GM21717 (cell line): ENCODE measurements around the gene PPP2R5E.
"Not testable (repeated sequence)": the region's sequence is repeated elsewhere in the genome, so short reads cannot be mapped to it uniquely, and the experiment has no call there.

Experiments used
- ATAC-seq: cut with Tn5 transposase; IDR thresholded peaks from one replicate; pipeline ENCODE4 v1.9.1; 2021; ENCODE audit warnings: mild to moderate bottlenecking, moderate library complexity; ENCODE audit not compliant: unreplicated experiment

PPP2R5E gene

DNA sequence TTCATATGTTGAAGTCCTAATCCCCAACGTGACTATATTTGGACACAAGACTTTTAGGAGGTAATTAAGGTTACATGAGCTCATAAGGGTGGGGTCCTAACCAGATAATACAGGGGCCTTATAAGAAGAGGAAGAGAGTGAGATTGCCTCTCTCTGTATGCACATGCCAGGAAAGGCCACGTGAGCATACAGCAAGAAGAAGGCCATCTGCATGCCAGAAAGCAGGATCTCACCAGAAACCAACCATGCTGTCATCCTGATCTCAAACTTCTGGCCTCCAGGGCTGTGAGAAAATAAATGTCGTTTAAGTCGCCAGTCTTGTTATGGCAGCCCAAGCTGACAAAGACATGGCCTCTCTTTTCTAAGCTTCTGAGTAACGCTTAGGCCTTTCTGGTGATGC is 155.5 kb downstream of the PPP2R5E start:
- ATAC-seq: no peak

GRCh38 chr14:63383776-63384367 is 159.3 kb downstream of the PPP2R5E start:
- ATAC-seq: no peak

GRCh38 chr14:63378444-63378843 is 164.7 kb downstream of the PPP2R5E start:
- ATAC-seq: no peak

DNA sequence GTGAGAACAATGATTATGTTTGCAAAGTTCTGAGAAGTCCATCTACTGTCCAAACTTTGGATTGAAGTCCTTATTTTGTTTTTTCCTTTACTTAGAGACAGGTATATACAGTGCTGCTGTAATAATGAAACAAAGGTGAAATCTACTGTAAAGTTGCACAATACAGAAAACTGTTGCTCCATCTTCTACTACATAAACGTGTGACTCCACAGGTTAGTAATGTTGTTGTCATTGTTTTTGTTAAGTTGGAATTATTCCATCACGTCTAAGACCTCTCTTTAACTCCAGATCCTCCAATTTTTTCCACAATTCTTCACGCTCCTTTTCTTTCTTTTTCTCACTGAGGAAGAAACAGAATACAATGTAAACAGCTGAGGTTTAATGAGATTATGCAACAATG is 167.4 kb downstream of the PPP2R5E start:
- ATAC-seq: no peak

GRCh38 chr14:63371613-63372012 is 171.6 kb downstream of the PPP2R5E start:
- ATAC-seq: not testable (repeated sequence)

- no peak for ATAC-seq
Observed at GRCh38 chr14:63371033-63371432, 172.1 kb downstream of the PPP2R5E start.

DNA sequence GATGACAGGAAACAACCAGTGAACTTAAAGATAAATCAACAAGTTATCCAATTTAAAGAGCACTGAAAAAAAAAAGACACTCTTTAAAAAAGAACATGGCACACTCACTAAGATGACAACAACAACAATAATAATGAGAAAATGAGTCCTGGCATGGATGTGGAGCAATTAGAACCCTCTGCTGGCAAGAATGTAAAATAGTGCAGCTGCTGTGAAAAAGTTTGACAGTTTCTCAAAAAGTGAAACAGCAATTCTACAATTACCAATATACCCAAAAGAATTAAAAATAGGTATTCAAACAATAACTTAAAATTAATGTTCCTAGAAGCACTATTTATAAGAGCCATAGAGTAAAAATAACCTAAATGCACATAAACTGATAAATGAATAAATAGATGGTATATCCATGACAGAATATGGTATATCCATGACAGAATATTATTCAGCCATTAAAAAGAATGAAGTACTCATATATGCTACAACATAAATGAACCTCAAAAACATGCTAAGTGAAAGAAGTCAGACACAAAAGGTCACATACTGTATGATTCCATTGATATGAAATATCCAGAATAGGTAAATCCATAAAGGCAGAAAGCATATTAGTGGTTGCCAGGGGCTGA is 175.3 kb downstream of the PPP2R5E start:
- no peak for ATAC-seq

- ATAC-seq: no peak
Observed at GRCh38 chr14:63362389-63362819, 180.8 kb downstream of the PPP2R5E start.

- no peak for ATAC-seq
Observed at GRCh38 chr14:63361790-63362189, 181.4 kb downstream of the PPP2R5E start.

DNA sequence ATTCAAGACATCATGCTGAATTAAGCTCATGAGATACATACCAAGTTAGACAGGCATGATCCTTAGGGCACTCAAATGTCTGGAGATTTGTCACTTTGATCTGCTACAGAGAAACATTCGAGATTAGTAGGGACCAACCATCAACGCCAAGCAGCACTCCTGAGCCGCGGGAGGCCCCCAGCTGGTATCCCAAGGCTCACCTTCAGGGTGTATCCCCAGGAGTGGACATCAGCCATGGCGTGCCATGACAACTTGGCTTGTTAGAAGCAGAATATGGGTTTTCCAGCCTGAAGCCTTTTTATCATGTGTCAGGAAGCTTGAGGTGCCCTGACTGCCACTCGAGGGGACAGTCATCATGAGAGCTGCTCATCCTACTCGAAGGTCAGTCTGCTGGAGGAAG is 185.3 kb downstream of the PPP2R5E start:
- ATAC-seq: no peak

- ATAC-seq: no peak
Observed at GRCh38 chr14:63345826-63346225, 197.4 kb downstream of the PPP2R5E start.

DNA sequence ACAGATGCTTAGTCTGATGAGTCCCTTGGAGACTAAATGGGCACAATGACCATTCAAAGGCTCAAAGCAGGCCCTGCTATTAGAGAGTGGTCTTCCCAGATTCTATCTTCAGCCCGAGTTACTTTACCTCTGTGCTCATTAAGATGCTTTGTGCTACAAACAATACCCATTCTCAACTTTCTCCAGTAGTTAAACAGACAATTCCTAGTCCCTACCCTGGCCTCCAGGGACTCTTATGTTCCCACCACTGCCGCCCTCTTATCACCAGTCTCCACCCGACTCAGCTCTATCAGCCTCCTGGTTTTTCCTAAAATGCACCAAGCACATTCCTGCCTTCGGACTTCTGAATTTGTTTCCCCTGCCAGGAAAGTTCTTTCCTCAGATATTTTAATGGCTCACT is 198.8 kb downstream of the PPP2R5E start:
- ATAC-seq: no peak

- no peak for ATAC-seq
Observed at GRCh38 chr14:63343878-63344277, 199.3 kb downstream of the PPP2R5E start.

DNA sequence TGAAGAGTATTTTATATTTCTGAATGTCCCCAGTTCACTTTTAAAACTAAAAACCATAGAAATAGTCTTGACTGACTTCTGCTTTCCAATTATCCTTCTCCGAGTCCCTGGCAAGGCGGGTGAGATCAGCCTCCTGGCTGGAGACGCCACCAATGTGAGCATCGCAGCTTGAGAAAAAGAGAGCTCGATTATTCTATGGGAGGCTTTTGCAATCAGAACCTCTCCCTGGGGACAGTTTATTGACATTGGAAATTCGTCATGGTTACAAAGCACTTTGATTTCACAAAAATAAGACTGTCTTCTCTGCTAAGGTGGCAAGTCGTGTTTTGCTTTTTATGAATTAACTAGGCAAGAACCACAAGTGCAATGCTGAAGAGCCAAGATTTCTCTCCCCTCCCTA is 200.8 kb downstream of the PPP2R5E start:
- ATAC-seq: no peak

- ATAC-seq: no peak
Observed at GRCh38 chr14:63328787-63329737, 214.1 kb downstream of the PPP2R5E start.

- ATAC-seq: no peak
Observed at GRCh38 chr14:63326840-63327239, 216.3 kb downstream of the PPP2R5E start.

DNA sequence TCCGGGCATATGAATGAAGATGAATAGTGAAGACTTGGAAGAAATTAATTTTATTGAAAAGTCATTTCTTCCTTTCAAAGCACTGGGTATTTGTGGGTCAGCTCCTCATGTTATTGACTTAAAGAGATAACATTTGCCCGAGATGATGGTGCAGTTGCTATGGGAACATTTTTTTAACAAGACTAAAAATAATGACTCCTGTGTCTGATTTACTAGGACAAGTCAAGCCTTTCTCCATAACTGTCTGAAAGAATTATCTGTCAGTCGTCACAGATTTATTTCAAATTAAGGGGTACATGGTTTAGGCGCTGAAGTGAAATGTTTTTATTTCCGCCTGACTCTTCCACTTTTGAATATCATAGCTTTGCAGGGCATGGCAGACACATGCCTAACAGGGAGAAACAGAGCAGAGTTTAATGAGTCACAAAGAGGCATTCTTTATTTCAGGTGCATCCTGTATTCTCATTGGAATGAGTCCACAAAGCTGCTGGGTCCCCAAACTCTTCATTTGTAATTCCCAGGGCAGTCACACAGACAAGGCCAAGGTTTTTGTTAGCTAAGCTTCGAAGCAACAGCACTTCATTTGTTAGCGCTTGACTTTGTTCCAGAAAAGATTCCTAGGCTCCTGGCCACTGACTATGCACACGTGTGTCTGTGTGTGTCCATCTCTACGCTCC is 220.1 kb downstream of the PPP2R5E start:
- no peak for ATAC-seq

DNA sequence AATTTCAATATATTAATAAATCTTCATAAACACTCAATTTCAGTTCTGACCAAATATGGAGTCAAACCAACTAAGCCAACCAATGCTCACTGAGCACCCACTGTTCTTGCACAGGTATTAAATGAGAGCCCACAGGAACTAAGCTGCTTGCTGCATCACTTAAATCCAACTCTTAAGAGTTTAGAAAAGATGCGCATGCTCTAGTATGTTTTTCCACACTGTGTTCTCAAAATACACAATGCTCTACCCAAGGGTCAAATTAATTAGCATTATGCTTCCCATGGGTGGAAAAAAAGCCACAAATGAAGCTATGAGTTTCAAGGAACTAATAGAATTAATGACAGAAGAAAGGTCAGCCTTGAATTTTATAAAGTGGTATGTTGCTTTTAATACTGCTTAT is 220.7 kb downstream of the PPP2R5E start:
- no peak for ATAC-seq
